Posterior vena cava (tissue), 2 donors: Measurements from ENCODE around the gene FGF1. TPM values are rescaled to one million over a fixed set of nuclear protein-coding genes. Genes with fewer than 3 reads are reported as not detected.

ENCODE experiments used
- total RNA-seq, 2 donors: library from RNA; stranded (reverse); fragmentation: NEBNext Ultra II Directional; extraction: Animal tissue kit (Norgen Biotek cat#: 25700); gene quantifications; one replicate each; pipeline ENCODE4 v1.2.1, GENCODE V29; 2021
- donor health status: DM: yes; HTN: yes; CAD: no.
- donor health status: DM: yes; HTN: yes; CAD: no.

Gene FGF1
- total RNA-seq, 2 donors from 2014 or later = 2.3 to 5.0 TPM

Other genes starting within 250 kb of the FGF1 start
- 10 to 100 TPM; 31.8 to 39.5 TPM for gene ARHGAP26, start 84.3 kb upstream of the FGF1 start, total RNA-seq